ENCODE data around the gene FBXW7. TPM values are rescaled to one million over a fixed set of nuclear protein-coding genes. Genes with fewer than 3 reads are reported as not detected.

The FBXW7 gene
- total and polyA plus RNA-seq, 5 donors: 14.8 to 52.2 (median 47.3) TPM

GRCh38 chr4:152304220-152304619 is 231.7 kb downstream of the FBXW7 start:
- Histone ChIP-seq H3K4me1 (ENCODE audit: control insufficient read depth, insufficient read depth, low read length) (no peaks in the 10 kb centered on the region), H3K27ac (ENCODE audit: low read length) (no peak overlapping the region), H3K27me3 (ENCODE audit: control insufficient read depth, insufficient read depth) (no peaks in the 10 kb centered on the region), H3K9me3 (ENCODE audit: control insufficient read depth, low read length) (no peaks in the 10 kb centered on the region), H3K4me3 (ENCODE audit: low read length) (no peak overlapping the region)
- ATAC-seq (no peak), DNase-seq (no peak)
- intact Hi-C loops (cut with DNase I): no loop called here
- WGBS: 82% methylated on average over 5 of the region's 5 CpGs

GRCh38 chr4:152301381-152301780 is 234.5 kb downstream of the FBXW7 start:
- intact Hi-C loops (cut with DNase I): no loop called here
- Histone ChIP-seq H3K27ac (ENCODE audit: low read length) (no peak overlapping the region), H3K4me3 (ENCODE audit: low read length) (no peak overlapping the region), H3K9me3 (ENCODE audit: control insufficient read depth, low read length) (no peaks in the 10 kb centered on the region), H3K4me1 (ENCODE audit: control insufficient read depth, insufficient read depth, low read length) (no peaks in the 10 kb centered on the region), H3K27me3 (ENCODE audit: control insufficient read depth, insufficient read depth) (no peaks in the 10 kb centered on the region)
- WGBS: 86% methylated on average over 6 of the region's 6 CpGs
- ATAC-seq (no peak), DNase-seq (no peak)

DNA sequence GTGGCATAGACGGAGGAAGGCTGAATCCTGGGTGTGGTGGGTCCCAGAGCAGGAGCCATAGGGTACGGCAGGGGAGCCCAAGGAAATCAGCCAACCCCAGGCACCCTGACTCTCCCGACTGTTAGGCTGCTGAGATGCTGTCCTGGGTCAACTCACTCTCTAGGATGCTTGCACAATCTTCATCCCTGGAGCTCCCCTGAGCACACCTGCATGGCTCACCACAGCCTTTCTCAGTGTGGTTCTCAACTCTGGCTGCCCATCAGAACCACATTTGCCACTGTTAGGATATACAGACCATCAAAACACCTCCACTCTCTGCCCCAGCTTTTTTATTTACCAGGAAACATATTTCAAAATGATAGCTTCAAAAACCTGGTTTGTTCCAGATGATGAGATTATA is 236.3 kb downstream of the FBXW7 start:
- DNase-seq (no peak), ATAC-seq (no peak)
- WGBS: 90% methylated on average over 3 of the region's 3 CpGs
- Histone ChIP-seq H3K4me3 (ENCODE audit: low read length) (no peak overlapping the region), H3K27ac (ENCODE audit: low read length) (no peak overlapping the region), H3K4me1 (ENCODE audit: control insufficient read depth, insufficient read depth, low read length) (no peaks in the 10 kb centered on the region), H3K9me3 (ENCODE audit: control insufficient read depth, low read length) (no peaks in the 10 kb centered on the region), H3K27me3 (ENCODE audit: control insufficient read depth, insufficient read depth) (no peaks in the 10 kb centered on the region)
- intact Hi-C loops (cut with DNase I): no loop called here

GRCh38 chr4:152296386-152296785 is 239.5 kb downstream of the FBXW7 start:
- Histone ChIP-seq H3K4me3 (ENCODE audit: low read length) (no peak overlapping the region), H3K9me3 (ENCODE audit: control insufficient read depth, low read length) (no peaks in the 10 kb centered on the region), H3K4me1 (ENCODE audit: control insufficient read depth, insufficient read depth, low read length) (no peaks in the 10 kb centered on the region), H3K27ac (ENCODE audit: low read length) (no peak overlapping the region), H3K27me3 (ENCODE audit: control insufficient read depth, insufficient read depth) (no peaks in the 10 kb centered on the region)
- ATAC-seq (no peak), DNase-seq (no peak)
- intact Hi-C loops (cut with DNase I): no loop called here

GRCh38 chr4:152294765-152295164 is 241.1 kb downstream of the FBXW7 start:
- DNase-seq (no peak), ATAC-seq (no peak)
- WGBS: 97% methylated on average over 5 of the region's 5 CpGs
- no peaks in the 10 kb centered on the region for H3K4me1 ChIP-seq (ENCODE audit: control insufficient read depth, insufficient read depth, low read length)
- H3K27me3 ChIP-seq (ENCODE audit: control insufficient read depth, insufficient read depth): no peaks in the 10 kb centered on the region
- no peak overlapping the region for H3K27ac ChIP-seq (ENCODE audit: low read length)
- H3K9me3 ChIP-seq (ENCODE audit: control insufficient read depth, low read length): no peaks in the 10 kb centered on the region
- no peak overlapping the region for H3K4me3 ChIP-seq (ENCODE audit: low read length)
- intact Hi-C loops (cut with DNase I): no loop called here

DNA sequence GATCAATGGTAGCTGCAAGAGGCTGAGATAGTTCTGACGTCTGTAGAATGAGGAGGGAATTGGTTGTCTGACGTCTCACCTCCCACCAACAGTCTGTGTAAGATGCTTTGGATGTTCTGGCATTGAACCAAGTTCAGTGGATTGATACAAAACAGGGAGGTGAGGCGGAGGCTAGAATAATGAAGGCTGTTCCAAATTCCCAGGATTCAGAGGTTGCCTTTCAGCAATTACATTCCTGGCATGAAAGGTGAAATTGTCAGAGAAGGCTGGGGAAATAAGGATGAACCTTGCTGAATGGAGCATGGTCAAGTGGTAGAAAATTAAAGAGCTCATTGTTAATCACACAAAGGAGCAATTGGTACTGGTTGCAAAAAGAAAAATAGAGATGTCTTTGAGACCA is 241.6 kb downstream of the FBXW7 start:
- ATAC-seq (no peak), DNase-seq (no peak)
- 83% methylated on average over 3 of the region's 3 CpGs for WGBS
- no peaks in the 10 kb centered on the region for H3K9me3 ChIP-seq (ENCODE audit: control insufficient read depth, low read length)
- no peak overlapping the region for H3K4me3 ChIP-seq (ENCODE audit: low read length)
- H3K27me3 ChIP-seq (ENCODE audit: control insufficient read depth, insufficient read depth): no peaks in the 10 kb centered on the region
- no peaks in the 10 kb centered on the region for H3K4me1 ChIP-seq (ENCODE audit: control insufficient read depth, insufficient read depth, low read length)
- intact Hi-C loops (cut with DNase I): no loop called here
- H3K27ac ChIP-seq (ENCODE audit: low read length): no peak overlapping the region

DNA sequence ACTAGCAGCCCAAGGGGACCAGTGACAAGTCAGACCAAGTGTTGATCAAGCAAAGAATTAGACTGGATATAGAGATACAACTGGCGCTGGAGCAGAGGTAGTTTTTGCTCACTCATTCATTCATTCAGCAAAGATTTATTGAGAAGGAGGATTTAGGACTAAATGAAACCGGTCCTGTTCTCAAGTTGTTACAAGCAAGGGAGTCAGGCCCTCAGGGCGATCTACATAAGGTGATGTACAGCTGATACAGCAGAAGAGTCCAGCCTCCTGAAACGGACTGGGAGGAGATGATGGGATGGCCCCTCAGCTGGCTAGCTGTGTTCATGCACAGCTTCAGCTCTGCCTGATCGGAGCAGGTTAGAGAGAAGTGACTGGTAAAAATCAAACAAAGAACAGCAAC is 242.4 kb downstream of the FBXW7 start:
- no peaks in the 10 kb centered on the region for H3K9me3 ChIP-seq (ENCODE audit: control insufficient read depth, low read length)
- WGBS: 95% methylated on average over 5 of the region's 5 CpGs
- intact Hi-C loops (cut with DNase I): no loop called here
- no peak overlapping the region for H3K4me3 ChIP-seq (ENCODE audit: low read length)
- ATAC-seq: no peak
- no peaks in the 10 kb centered on the region for H3K4me1 ChIP-seq (ENCODE audit: control insufficient read depth, insufficient read depth, low read length)
- no peaks in the 10 kb centered on the region for H3K27me3 ChIP-seq (ENCODE audit: control insufficient read depth, insufficient read depth)
- no peak for DNase-seq
- no peak overlapping the region for H3K27ac ChIP-seq (ENCODE audit: low read length)

DNA sequence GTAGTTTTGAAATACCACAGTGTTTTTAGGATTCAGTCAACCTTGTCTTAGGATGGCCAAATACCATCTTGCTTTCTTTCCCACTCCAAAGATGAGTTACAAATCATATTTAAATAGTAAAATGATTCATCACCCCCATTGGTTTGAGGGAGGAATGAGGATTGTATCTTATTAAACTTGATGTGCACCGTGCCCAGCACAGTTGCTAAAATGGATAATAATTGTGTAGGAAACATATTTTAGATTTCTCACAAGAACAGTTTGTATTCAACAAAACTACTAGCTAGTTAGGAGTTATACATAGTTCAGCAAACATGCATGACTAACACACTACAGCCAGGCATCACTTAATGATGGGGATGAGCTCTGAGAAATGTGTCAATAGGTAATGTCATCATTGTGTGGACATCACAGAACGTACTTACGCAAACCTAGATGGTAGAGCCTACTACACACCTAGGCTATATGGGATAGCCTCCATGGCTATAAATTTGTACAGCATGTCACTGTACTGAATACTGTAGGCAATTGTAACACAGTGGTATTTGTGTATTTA is 245.4 kb downstream of the FBXW7 start:
- intact Hi-C loops (cut with DNase I): no loop called here
- WGBS: 86% methylated on average over 3 of the region's 3 CpGs
- ATAC-seq: no peak
- Histone ChIP-seq H3K4me1 (ENCODE audit: control insufficient read depth, insufficient read depth, low read length) (no peaks in the 10 kb centered on the region), H3K27me3 (ENCODE audit: control insufficient read depth, insufficient read depth) (no peaks in the 10 kb centered on the region), H3K4me3 (ENCODE audit: low read length) (no peak overlapping the region), H3K9me3 (ENCODE audit: control insufficient read depth, low read length) (no peaks in the 10 kb centered on the region), H3K27ac (ENCODE audit: low read length) (no peak overlapping the region)
- no peak for DNase-seq

DNA sequence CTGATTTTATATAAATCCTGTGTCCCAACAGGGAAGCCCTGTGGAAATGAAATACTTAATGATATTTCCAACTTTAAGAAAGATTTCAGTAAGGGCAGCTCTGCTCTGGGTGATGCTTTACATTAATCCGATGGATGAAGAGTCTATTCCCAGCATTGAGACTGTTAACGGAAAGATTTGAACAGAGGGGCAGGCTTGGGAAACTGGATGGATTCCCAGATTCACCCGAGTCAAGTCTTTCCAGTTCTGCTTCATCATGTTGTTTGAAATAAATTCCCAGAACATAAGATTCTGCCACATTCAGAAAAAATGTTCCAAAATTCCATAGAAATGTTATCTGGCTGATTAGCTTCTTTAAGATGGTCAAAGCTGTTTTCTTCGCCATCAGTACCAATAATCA is 246.0 kb downstream of the FBXW7 start:
- no peak for ATAC-seq
- Histone ChIP-seq H3K4me3 (ENCODE audit: low read length) (no peak overlapping the region), H3K9me3 (ENCODE audit: control insufficient read depth, low read length) (no peaks in the 10 kb centered on the region), H3K4me1 (ENCODE audit: control insufficient read depth, insufficient read depth, low read length) (no peaks in the 10 kb centered on the region), H3K27ac (ENCODE audit: low read length) (no peak overlapping the region), H3K27me3 (ENCODE audit: control insufficient read depth, insufficient read depth) (no peaks in the 10 kb centered on the region)
- WGBS: 46% methylated on average over 4 of the region's 4 CpGs
- intact Hi-C loops (cut with DNase I): no loop called here
- DNase-seq: no peak

DNA sequence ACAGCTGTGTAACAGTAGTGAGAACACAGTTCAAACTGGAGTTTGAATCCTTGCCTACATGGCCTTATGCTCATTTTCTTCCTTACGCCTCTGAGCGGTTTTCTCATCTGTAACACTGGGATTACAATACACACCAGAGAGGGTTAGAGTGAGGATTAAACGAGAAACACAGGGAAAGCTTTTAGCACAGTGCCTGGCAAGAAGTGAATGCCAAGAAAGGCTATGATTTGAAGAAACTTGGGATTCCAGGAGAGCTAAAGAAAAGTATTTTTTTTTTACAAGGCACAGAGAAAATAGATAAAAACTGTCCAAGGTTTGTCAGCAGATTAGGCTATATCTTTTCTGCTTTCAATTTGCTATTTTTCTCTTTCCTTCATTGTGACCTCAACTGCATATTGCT is 246.4 kb downstream of the FBXW7 start:
- 63% methylated on average over 3 of the region's 3 CpGs for WGBS
- Histone ChIP-seq H3K27ac (ENCODE audit: low read length) (no peak overlapping the region), H3K4me3 (ENCODE audit: low read length) (no peak overlapping the region), H3K27me3 (ENCODE audit: control insufficient read depth, insufficient read depth) (no peaks in the 10 kb centered on the region), H3K9me3 (ENCODE audit: control insufficient read depth, low read length) (no peaks in the 10 kb centered on the region), H3K4me1 (ENCODE audit: control insufficient read depth, insufficient read depth, low read length) (no peaks in the 10 kb centered on the region)
- intact Hi-C loops (cut with DNase I): no loop called here
- DNase-seq: no peak
- no peak for ATAC-seq

- Histone ChIP-seq H3K9me3 (ENCODE audit: control insufficient read depth, low read length) (no peaks in the 10 kb centered on the region), H3K4me3 (ENCODE audit: low read length) (no peak overlapping the region), H3K4me1 (ENCODE audit: control insufficient read depth, insufficient read depth, low read length) (no peaks in the 10 kb centered on the region), H3K27ac (ENCODE audit: low read length) (no peak overlapping the region), H3K27me3 (ENCODE audit: control insufficient read depth, insufficient read depth) (no peaks in the 10 kb centered on the region)
- ATAC-seq (no peak), DNase-seq (no peak)
- intact Hi-C loops (cut with DNase I): no loop called here
- WGBS: 86% methylated on average over 2 of the region's 2 CpGs
These were observed 252.0 kb downstream of the FBXW7 start for GRCh38 chr4:152283801-152284470.

DNA sequence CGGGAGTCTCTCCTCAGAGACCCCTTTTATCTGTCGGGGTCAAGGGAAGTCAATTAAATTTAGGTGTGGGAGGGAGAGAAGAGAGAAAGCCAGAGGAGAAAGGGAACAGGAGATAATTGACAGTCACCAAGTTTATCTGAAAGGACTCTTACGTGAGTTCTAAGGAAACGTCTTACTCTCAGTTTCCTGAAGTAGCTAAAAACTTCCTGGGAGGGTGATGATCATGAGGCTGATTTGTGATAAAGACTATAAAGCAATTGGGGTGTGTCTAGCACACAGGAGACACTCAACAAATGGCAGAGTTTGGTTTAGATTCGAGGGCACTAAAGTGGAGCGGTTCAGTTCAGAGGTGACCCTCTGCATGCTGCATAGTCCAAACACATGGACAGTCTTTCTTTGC is 254.1 kb downstream of the FBXW7 start:
- no peaks in the 10 kb centered on the region for H3K9me3 ChIP-seq (ENCODE audit: control insufficient read depth, low read length)
- no peak overlapping the region for H3K27ac ChIP-seq (ENCODE audit: low read length)
- whole genome bisulfite sequencing: 65% methylated on average over 6 of the region's 6 CpGs
- DNase-seq: no peak
- ATAC-seq: no peak
- H3K27me3 ChIP-seq (ENCODE audit: control insufficient read depth, insufficient read depth): no peaks in the 10 kb centered on the region
- no peaks in the 10 kb centered on the region for H3K4me1 ChIP-seq (ENCODE audit: control insufficient read depth, insufficient read depth, low read length)
- H3K4me3 ChIP-seq (ENCODE audit: low read length): no peak overlapping the region
- intact Hi-C loops (cut with DNase I): no loop called here
